ENCODE results near the gene AGTRAP. TPM values are rescaled to one million over a fixed set of nuclear protein-coding genes. Genes with fewer than 3 reads are reported as not detected.

AGTRAP gene
- total and polyA plus RNA-seq, 9 of the 15 experiments (the other 6 are each of a cell fraction or from before 2014, with no cell fraction given) = 26.8 to 105 (median 57.5) TPM

- TF ChIP-seq ETV1 (tag; conservative IDR thresholded peaks at IDR 0.05; ENCODE audit: low read depth) (no peak), PHF8 (IDR thresholded peaks at IDR 0.05; ENCODE audit: borderline replicate concordance, low read length) (no peak), AFF1 (IDR thresholded peaks at IDR 0.05; ENCODE audit: low read depth in 1 of 2, partially characterized antibody in 2 of 2) (peak in 1 of 2 experiments; percentile 37), ZMIZ1 (IDR thresholded peaks at IDR 0.05; ENCODE audit: low read depth in 2 of 2, low read length in 2 of 2) (no peak), BHLHE40 (IDR thresholded peaks at IDR 0.05; ENCODE audit: low read length) (peak; percentile 43), NKRF (IDR thresholded peaks at IDR 0.05; ENCODE audit: borderline replicate concordance) (no peak), MITF (IDR thresholded peaks at IDR 0.05) (no peak), THAP7 (CRISPR knock-in tag; IDR thresholded peaks at IDR 0.05) (no peak), JUN (IDR thresholded peaks at IDR 0.05; ENCODE audit: borderline replicate concordance, low read depth, low read length) (no peak), JUN (CRISPR knock-in tag; IDR thresholded peaks at IDR 0.05; ENCODE audit: borderline replicate concordance) (0 out of 2 replicates have a peak, but pooled peaks have one; percentile 51), RNF2 (IDR thresholded peaks at IDR 0.05) (peak; percentile 64; the same call in 1 of the 2 replicates), ZNF76 (CRISPR knock-in tag; IDR thresholded peaks at IDR 0.05; ENCODE audit: borderline replicate concordance) (no peak), BRD9 (IDR thresholded peaks at IDR 0.05; ENCODE audit: low read depth, partially characterized antibody) (no peak)
Observed at GRCh38 chr1:11729498-11730428, 6.2 kb upstream of the AGTRAP start (continued).
